Left colon (tissue), 2 donors: Measurements from ENCODE around the gene CCDC78. TPM values are rescaled to one million over a fixed set of nuclear protein-coding genes. Genes with fewer than 3 reads are reported as not detected.
"Not testable (repeated sequence)": the region's sequence is repeated elsewhere in the genome, so short reads cannot be mapped to it uniquely, and the experiment has no call there.

Source experiments
- ATAC-seq: fragments of 200-7000 bp; cut with Tn5 transposase; one replicate; pipeline ENCODE4 v1.9.1; 2020; ENCODE audit warnings: mild to moderate bottlenecking, moderate library complexity
- DNase-seq, 2 donors: peaks; one replicate each; pipeline ENCODE4 v3.0.0-alpha.2; 2020
- intact Hi-C, 2 donors: fragments of 100-400 bp; cut with DNase I in 1 of 2; cut with micrococcal nuclease in 1 of 2; formaldehyde crosslinking; loops; one replicate each; pipeline versions ENCODE4 v1.11.2 to v1.14.0; 2022; cut with DNase I, micrococcal nuclease
- total RNA-seq, 2 donors: library from RNA; stranded (reverse); fragmentation: NEBNext Ultra II Directional; extraction: Animal tissue kit (Norgen Biotek cat#: 25700); gene quantifications; one replicate each; pipeline ENCODE4 v1.2.1, GENCODE V29; 2021
- donor health status: DM: no; HTN: no; CAD: no.
- donor health status: DM: yes; HTN: yes; CAD: no.

CCDC78 gene
- total RNA-seq, 2 donors from 2014 or later = 0.75 to 0.95 TPM

GRCh38 chr16:743794-744500 lies 17.7 kb upstream of the CCDC78 start:
- intact Hi-C loops = no loop called here
- ATAC-seq = no peak

GRCh38 chr16:742894-743293 lies 16.7 kb upstream of the CCDC78 start:
- DNase-seq, ATAC-seq, intact Hi-C loops: not testable (repeated sequence)

More at GRCh38 chr16:743794-744500, 17.7 kb upstream of the CCDC78 start:
- no peak for DNase-seq

DNA sequence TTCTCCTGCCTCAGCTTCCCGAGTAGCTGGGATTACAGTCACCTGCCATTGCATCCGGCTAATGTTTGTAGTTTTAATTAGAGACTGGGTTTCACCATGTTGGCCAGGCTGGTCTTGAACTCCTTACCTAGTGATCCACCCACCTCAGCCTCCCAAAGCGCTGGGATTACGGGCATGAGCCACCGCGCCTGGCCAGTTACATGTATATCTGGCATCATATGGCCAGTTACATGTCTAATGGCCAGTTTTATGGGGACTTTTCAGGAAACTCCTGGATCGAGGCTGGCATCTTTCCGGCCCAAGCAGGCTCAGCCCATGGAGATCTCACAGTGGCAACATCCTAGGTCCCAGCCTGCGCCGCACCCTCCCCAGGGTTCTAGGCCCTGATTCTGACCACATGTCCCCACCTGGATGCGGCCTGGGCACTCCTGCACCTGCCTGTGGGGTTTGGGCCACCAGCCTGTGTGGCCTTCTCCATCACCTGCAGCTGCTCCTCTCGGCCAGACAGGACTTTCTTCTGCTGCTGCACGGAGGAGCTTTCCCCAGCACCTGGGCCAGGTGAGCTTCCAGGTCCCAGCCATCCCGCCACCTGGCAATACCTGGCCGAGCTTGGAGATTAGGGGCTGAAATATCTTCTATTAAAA lies 15.9 kb upstream of the CCDC78 start:
- DNase-seq (no peak), ATAC-seq (no peak)
- intact Hi-C loops = no loop called here

DNA sequence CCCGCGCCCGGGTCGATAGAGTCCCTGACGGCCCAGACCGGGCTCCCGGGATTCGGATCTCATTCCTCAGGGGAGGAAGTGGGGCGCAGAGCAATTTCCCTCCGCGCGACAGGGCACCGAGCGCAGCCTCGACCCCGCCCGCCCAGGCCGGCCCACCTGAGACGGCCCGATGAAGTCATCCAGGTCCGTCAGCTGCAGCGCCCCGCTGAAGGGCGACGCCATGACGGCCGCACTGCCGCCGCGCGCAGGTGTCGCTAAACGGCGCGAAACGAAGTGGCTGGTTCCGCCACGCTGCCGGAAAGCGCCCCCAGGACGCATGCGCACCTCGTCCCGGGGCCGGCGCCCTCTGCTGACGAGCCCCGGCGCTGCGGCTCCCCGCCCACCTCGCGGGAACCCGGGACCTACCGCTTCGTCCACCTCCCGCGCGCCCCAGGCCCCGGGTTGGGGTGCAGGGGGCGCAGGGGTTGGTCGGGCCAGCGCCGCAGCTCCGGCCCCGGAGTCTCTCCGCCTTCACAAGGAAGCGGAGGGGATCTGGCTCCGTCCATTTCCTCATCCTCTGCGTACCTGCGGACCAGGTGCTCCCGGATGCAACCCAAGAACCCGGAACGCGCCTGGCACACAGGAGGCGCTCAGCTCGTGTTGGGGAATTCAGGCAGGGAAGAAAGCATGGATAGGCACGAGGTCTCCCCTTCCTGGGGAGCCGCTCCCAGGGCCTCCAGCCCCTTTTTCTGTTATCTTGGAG lies 14.7 kb upstream of the CCDC78 start, which contains the start of gene CIAO3:
Gene CIAO3 (minus strand): TSS at position 234 of the 742 bp plus-strand sequence. CDS start 12 bp downstream, at position 222.
- peak; percentile 83 to 89 for DNase-seq
- peak; percentile 89 for ATAC-seq
- intact Hi-C loops = no loop called here

DNA sequence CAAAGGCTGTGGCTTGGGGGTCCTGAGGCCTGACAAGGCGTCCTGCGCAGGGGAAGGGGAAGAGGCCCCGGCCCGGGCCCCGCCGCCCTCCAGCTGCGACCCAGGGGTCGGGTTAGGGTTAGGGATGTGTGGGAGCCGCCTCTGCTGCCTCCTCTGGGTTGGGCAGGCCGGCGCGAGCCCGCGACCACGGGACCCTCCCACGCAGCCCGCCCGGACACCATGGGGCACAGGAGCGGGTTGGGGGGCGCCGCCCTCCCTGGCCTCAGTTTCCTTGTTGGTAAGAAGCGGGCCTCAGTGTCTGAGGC lies 14.2 kb upstream of the CCDC78 start:
- ATAC-seq = peak; percentile 34
- DNase-seq = no peak
- intact Hi-C loops = no loop called here

- ATAC-seq (peak; percentile 36), DNase-seq (no peak)
- intact Hi-C loops = no loop called here
Measured at GRCh38 chr16:739560-740458, 13.6 kb upstream of the CCDC78 start.

DNA sequence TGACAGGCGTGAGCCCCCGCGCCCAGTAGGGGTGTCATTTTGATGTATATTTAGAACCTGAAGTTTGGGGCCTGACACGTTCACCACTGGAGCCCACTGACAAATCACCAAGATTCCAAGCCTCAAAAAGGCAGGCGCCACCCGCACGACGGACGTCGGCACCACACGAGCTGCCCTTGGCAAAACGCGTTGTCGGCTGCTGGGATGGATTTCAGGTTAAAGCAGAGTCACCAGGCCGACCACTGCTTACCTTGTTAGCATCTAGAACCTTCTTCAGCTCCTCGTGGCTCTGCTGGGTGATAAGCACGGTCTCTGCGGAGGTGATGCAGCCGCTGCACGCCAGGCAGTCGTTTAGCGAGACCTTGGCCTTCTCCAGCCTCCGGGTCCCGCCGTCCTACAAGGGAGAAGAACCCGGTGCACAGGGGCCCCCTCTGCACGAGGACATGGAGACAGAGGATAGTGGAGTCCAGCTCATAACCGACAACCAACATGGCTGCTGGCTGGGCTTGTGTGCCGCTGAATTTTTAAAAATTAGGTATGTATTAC lies 10.8 kb upstream of the CCDC78 start:
- DNase-seq = peak in 1 of 2 donors; percentile 20
- ATAC-seq = no peak
- intact Hi-C loops = no loop called here

GRCh38 chr16:735982-736453 lies 9.8 kb upstream of the CCDC78 start:
- intact Hi-C loops = no loop called here
- no peak for ATAC-seq
- DNase-seq = peak in 1 of 2 donors; percentile 25

GRCh38 chr16:734981-735881 lies 9.0 kb upstream of the CCDC78 start:
- DNase-seq (no peak), ATAC-seq (no peak)

GRCh38 chr16:734208-734980 lies 8.2 kb upstream of the CCDC78 start:
- intact Hi-C loops = no loop called here
- no peak for DNase-seq
- no peak for ATAC-seq

More at GRCh38 chr16:734981-735881, 9.0 kb upstream of the CCDC78 start:
- intact Hi-C loops = no loop called here

DNA sequence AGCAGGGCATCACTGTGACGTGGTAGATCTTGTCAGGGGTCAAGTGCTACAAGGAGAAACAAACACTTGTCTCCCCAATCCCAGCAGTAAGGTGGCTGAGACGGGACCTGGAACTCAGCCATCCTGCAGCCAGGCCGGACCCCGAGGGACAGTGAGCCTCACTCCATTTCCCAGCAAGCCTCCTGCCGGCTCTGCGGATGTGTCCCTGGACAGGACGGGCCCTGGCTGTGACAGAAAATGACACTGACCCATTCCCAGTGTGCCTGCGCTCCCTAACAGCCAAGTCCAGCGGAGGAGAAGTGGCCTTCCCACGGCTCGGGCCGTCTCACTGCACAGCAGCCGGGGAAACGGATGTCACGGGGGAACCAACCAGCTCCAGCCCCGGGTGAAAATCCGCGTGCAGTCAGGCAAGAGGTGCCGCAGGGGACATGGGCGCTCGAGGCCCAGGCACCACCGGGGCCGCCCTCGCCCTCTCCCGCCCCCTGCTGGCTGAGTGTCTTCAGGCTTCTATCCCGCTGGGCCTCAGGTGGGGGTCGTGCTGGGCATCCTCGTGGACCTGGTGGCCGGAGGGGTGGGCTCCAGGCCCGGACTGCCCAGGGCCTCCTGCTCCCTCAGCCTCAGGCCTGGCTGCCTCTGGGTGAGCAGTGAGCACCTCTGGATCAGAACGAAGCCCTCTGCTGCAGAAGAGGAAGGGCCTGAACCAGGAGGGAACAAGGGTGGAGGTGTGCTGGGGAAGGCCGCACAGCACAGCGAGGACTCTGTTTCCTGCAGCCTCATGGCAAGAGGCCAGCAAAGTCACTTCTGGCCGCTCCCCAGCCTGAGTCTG lies 7.4 kb upstream of the CCDC78 start:
- peak; percentile 24 to 38 for DNase-seq

GRCh38 chr16:732936-733335 lies 6.7 kb upstream of the CCDC78 start:
- intact Hi-C loops = no loop called here
- ATAC-seq (no peak), DNase-seq (peak in 1 of 2 donors; percentile 22)

More for the DNA sequence above, 7.4 kb upstream of the CCDC78 start:
- no peak for ATAC-seq
- intact Hi-C loops = no loop called here

DNA sequence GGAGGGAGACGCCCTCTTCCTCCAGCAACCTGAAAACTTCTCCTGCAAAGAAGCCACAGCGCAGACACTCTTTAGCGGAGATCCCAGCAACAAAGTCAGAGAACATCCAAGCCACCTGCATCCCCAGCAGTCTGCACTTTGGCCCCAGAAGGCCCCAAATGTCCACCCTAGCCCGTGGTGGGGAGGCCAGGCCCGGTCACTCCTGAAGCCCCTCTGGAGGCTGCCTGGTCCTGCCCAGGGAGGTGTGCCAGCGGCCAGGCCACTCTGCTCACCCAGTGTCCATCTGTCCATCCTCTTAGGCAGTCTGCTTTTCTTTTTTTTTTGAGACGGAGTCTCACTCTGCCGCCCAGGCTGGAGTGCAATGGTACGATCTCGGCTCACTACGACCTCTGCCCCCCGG lies 6.1 kb upstream of the CCDC78 start:
- ATAC-seq (no peak), DNase-seq (no peak)
- intact Hi-C loops = no loop called here

DNA sequence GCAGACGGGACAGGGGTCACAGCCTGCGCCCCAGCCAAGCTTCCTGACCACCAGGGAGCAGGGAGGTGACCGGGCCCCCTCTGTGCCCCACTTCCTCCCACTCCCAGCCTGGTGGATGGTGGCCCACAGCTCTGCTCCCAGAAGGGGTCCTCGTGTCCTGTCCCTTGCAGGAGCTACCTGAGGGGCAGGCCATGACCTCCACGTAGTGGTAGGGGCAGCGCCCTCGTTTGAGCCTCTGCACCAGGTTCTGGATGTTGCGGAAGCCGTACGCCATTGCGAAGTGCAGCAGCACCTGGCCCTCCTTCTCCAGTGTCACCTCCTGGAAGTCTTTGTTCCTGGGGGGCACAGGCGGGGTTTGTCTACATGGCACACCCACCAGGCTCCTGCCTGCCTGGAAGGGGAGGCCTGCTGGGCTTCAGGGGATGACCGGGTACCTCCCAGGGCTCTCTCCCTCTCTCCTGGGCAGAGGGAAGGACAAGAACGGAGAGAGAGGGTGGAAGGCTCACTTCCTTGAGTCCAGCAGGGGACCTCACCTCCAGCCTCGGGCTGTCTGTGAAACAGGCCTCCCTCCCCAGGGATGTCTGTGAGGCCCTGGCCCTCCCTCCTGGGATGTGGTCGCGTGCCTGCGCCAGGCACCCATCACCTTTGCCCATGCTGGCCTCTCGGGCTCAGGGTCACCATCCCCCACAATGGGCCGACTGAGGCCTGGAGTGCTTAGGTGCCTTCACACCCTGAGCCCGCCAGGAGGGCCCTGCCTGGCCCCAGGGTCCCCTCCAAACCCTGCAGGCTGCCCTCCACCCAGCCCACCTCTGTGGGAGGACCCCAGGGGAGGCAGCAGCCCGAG lies 4.6 kb upstream of the CCDC78 start:
- ATAC-seq (no peak), DNase-seq (no peak)
- intact Hi-C loops = no loop called here
